ENCODE data around the gene KRTAP12-1.

GRCh38 chr21:44656868-44657267 lies 25.1 kb downstream of the KRTAP12-1 start:
- TF ChIP-seq, protein P1, sequence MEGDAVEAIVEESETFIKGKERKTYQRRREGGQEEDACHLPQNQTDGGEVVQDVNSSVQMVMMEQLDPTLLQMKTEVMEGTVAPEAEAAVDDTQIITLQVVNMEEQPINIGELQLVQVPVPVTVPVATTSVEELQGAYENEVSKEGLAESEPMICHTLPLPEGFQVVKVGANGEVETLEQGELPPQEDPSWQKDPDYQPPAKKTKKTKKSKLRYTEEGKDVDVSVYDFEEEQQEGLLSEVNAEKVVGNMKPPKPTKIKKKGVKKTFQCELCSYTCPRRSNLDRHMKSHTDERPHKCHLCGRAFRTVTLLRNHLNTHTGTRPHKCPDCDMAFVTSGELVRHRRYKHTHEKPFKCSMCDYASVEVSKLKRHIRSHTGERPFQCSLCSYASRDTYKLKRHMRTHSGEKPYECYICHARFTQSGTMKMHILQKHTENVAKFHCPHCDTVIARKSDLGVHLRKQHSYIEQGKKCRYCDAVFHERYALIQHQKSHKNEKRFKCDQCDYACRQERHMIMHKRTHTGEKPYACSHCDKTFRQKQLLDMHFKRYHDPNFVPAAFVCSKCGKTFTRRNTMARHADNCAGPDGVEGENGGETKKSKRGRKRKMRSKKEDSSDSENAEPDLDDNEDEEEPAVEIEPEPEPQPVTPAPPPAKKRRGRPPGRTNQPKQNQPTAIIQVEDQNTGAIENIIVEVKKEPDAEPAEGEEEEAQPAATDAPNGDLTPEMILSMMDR (IDR thresholded peaks at IDR 0.05): no peak
- TF ChIP-seq EP300 (IDR thresholded peaks at IDR 0.05): no peak
- TF ChIP-seq POLR2A (IDR thresholded peaks at IDR 0.05): no peak
- no peak for TF ChIP-seq POLR2AphosphoS5 (IDR thresholded peaks at IDR 0.05)

All from suprapubic skin (tissue), 4 donors.